ENCODE results near the gene RARB. TPM values are rescaled to one million over a fixed set of nuclear protein-coding genes. Genes with fewer than 3 reads are reported as not detected.

Gene RARB
- total RNA-seq, 1 experiment from 2014 or later = not detected

DNA sequence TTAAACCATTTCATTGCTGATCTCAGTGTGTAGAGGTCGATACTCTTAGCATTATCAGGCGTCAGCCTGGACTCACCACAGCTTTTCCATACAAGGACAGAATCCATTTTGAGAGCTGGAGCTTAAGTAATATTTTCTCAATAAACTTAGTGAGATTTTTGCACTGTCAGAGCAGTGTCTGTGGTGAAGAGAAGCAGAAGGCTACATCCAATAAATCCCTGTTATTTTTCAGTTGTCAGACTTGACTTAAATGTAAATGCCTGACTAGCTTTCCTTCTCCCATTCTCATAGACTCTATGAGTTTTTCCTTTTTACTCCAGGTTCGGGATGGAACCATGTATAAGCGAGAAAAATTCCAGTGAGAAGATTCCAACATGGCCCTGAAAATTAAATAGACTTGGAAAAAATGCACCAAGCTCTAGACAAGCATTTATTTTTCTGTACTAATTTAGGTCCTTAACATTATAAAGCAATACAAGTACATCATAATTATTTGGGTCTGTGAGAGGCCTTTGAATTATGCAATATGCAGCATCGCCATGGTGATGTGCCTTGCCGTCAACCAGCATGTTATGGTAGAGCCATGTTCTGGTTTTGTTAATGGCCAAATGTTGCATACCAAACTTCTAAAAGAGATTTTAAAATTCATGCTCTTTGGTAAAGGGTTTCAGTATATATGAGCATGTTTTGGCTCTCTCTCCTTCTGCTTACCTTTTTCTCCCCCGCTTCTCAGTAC, 62.0 kb downstream of the RARB start:
- H3K27ac Mint-ChIP-seq (ENCODE audit: low read depth, unreplicated experiment) = no peak overlapping the region
- no TSS peak for BruUV-seq (replicated peaks)
- DNase-seq (ENCODE audit: unreplicated experiment) = no peak
- H3K4me3 Mint-ChIP-seq (ENCODE audit: unreplicated experiment) = no peak overlapping the region
- H3K27me3 Mint-ChIP-seq (ENCODE audit: insufficient read depth, unreplicated experiment) = no peaks in the 10 kb centered on the region
- no peaks in the 10 kb centered on the region for H3K36me3 Mint-ChIP-seq (ENCODE audit: insufficient read depth, unreplicated experiment)
- H3K4me1 Mint-ChIP-seq (ENCODE audit: insufficient read depth, unreplicated experiment) = no peaks in the 10 kb centered on the region
- intact Hi-C loops (cut with micrococcal nuclease) = no loop called here
- CTCF ChIA-PET = interaction anchor here (0.7 kb wide), 1 partner anchor 367 kb away, joined by 5 read pairs; no protein-coding TSS in a partner anchor
- POLR2A ChIA-PET = no interaction called here
- TF ChIP-seq, protein P1, sequence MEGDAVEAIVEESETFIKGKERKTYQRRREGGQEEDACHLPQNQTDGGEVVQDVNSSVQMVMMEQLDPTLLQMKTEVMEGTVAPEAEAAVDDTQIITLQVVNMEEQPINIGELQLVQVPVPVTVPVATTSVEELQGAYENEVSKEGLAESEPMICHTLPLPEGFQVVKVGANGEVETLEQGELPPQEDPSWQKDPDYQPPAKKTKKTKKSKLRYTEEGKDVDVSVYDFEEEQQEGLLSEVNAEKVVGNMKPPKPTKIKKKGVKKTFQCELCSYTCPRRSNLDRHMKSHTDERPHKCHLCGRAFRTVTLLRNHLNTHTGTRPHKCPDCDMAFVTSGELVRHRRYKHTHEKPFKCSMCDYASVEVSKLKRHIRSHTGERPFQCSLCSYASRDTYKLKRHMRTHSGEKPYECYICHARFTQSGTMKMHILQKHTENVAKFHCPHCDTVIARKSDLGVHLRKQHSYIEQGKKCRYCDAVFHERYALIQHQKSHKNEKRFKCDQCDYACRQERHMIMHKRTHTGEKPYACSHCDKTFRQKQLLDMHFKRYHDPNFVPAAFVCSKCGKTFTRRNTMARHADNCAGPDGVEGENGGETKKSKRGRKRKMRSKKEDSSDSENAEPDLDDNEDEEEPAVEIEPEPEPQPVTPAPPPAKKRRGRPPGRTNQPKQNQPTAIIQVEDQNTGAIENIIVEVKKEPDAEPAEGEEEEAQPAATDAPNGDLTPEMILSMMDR (IDR thresholded peaks at IDR 0.05; ENCODE audit: unreplicated experiment) = no peak
- peaks cover 24% of the 10 kb centered on the region for H3K9me3 Mint-ChIP-seq (ENCODE audit: unreplicated experiment)

DNA sequence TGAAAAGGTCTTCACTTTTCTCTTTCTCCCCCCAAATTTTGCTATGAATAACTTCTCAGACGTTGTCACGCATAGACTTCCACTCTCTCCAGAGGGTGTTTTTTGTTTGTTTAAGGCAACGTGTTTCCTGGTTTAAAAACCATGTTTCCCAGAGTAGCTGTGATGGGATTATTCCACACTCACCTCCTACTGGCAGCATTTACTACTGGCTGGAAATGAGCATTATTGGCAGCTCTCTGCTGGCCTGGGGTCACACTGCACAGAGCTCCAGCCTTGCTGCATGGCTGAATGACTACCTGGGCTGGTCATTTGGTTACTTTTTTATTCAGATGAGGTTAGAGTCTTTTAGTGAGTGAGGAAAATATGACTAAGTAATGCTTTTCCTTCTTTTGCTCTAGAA, 65.2 kb downstream of the RARB start:
- ChIA-PET POLR2A (no interaction called here), CTCF (no interaction called here)
- Mint-ChIP-seq H3K4me1 (ENCODE audit: insufficient read depth, unreplicated experiment) (no peaks in the 10 kb centered on the region), H3K36me3 (ENCODE audit: insufficient read depth, unreplicated experiment) (no peaks in the 10 kb centered on the region), H3K4me3 (ENCODE audit: unreplicated experiment) (no peak overlapping the region), H3K27ac (ENCODE audit: low read depth, unreplicated experiment) (no peak overlapping the region), H3K27me3 (ENCODE audit: insufficient read depth, unreplicated experiment) (no peaks in the 10 kb centered on the region), H3K9me3 (ENCODE audit: unreplicated experiment) (peaks cover 32% of the 10 kb centered on the region)
- intact Hi-C loops (cut with micrococcal nuclease) = no loop called here
- TF ChIP-seq, protein P1 (IDR thresholded peaks at IDR 0.05; ENCODE audit: unreplicated experiment) = no peak
- BruUV-seq (replicated peaks) = no TSS peak
- DNase-seq (ENCODE audit: unreplicated experiment) = no peak

DNA sequence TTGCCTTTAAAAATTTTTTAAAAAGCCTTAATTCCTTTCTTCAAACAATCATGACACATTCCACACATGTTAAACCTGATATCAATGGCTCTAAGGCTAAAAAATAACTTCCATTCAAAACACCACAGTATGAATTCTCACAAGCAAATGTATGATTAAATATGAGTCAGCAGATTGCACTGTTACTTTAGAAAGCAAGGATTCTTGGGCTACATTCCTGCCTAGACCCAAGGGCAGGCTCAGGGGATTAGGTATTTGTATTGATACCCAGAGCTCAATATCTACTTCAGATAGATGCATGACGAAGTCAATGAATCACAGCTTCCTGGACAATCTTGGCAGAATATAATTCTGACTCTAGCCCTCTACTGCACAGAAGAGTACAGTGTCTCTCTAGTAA, 65.7 kb downstream of the RARB start:
- no peaks in the 10 kb centered on the region for H3K36me3 Mint-ChIP-seq (ENCODE audit: insufficient read depth, unreplicated experiment)
- H3K9me3 Mint-ChIP-seq (ENCODE audit: unreplicated experiment) = peaks cover 32% of the 10 kb centered on the region
- ChIA-PET POLR2A (interaction anchor here (0.5 kb wide), 1 partner anchor 23 kb away, joined by 4 read pairs; no protein-coding TSS in a partner anchor), CTCF (no interaction called here)
- no TSS peak for BruUV-seq (replicated peaks)
- intact Hi-C loops (cut with micrococcal nuclease) = no loop called here
- no peaks in the 10 kb centered on the region for H3K27me3 Mint-ChIP-seq (ENCODE audit: insufficient read depth, unreplicated experiment)
- no peak for DNase-seq (ENCODE audit: unreplicated experiment)
- H3K4me1 Mint-ChIP-seq (ENCODE audit: insufficient read depth, unreplicated experiment) = no peaks in the 10 kb centered on the region
- H3K4me3 Mint-ChIP-seq (ENCODE audit: unreplicated experiment) = no peak overlapping the region
- no peak overlapping the region for H3K27ac Mint-ChIP-seq (ENCODE audit: low read depth, unreplicated experiment)
- TF ChIP-seq, protein P1 (IDR thresholded peaks at IDR 0.05; ENCODE audit: unreplicated experiment) = no peak

DNA sequence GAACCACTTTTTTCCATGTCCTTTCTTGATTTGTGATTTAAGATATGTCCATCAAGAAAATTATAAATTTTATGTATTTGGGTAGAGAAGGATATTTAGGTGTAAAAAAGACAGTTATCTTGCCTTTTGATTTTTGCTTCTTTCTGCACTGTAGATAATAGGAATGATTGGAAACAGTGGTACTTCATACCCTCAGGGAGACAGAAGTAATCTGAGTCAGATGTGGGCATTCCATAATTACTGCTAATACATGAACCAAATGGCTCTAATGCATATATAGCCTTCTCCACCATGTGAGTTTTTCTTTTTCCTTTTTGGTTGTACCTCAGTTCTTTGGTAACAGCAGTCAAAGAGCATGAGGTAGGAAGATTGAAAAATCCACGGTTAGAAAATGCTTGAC, 67.2 kb downstream of the RARB start:
- no TSS peak for BruUV-seq (replicated peaks)
- no peaks in the 10 kb centered on the region for H3K4me1 Mint-ChIP-seq (ENCODE audit: insufficient read depth, unreplicated experiment)
- no peak overlapping the region for H3K4me3 Mint-ChIP-seq (ENCODE audit: unreplicated experiment)
- intact Hi-C loops (cut with micrococcal nuclease) = no loop called here
- TF ChIP-seq, protein P1 (IDR thresholded peaks at IDR 0.05; ENCODE audit: unreplicated experiment) = no peak
- ChIA-PET CTCF (no interaction called here), POLR2A (no interaction called here)
- no peaks in the 10 kb centered on the region for H3K36me3 Mint-ChIP-seq (ENCODE audit: insufficient read depth, unreplicated experiment)
- no peak for DNase-seq (ENCODE audit: unreplicated experiment)
- no peaks in the 10 kb centered on the region for H3K27me3 Mint-ChIP-seq (ENCODE audit: insufficient read depth, unreplicated experiment)
- no peak overlapping the region for H3K27ac Mint-ChIP-seq (ENCODE audit: low read depth, unreplicated experiment)
- H3K9me3 Mint-ChIP-seq (ENCODE audit: unreplicated experiment) = peaks cover 32% of the 10 kb centered on the region
